Measurements from ENCODE around the gene NUP153. TPM values are rescaled to one million over a fixed set of nuclear protein-coding genes. Genes with fewer than 3 reads are reported as not detected.

Gene NUP153
- total RNA-seq, 1 donor from 2014 or later, result 74.6 TPM

GRCh38 chr6:17683428-17683827 is 23.3 kb downstream of the NUP153 start:
- TF ChIP-seq CTCF (conservative IDR thresholded peaks at IDR 0.05), result no peak
- H3K36me3 Mint-ChIP-seq (ENCODE audit: low read depth), result peaks cover 32% of the 10 kb centered on the region
- H3K9me3 Mint-ChIP-seq, result no peaks in the 10 kb centered on the region
- H3K4me3 Mint-ChIP-seq, result no peak overlapping the region
- no peaks in the 10 kb centered on the region for H3K27me3 Mint-ChIP-seq (ENCODE audit: low read depth)
- H3K27ac Mint-ChIP-seq (ENCODE audit: unreplicated experiment), result no peak overlapping the region
- no peak for DNase-seq (ENCODE audit: low read depth, low spot score)
- peaks cover 15% of the 10 kb centered on the region for H3K4me1 Mint-ChIP-seq

GRCh38 chr6:17679726-17680125 is 27.0 kb downstream of the NUP153 start:
- Mint-ChIP-seq H3K4me1 (peaks cover 14% of the 10 kb centered on the region), H3K4me3 (no peak overlapping the region), H3K27me3 (ENCODE audit: low read depth) (no peaks in the 10 kb centered on the region), H3K36me3 (ENCODE audit: low read depth) (peaks cover 25% of the 10 kb centered on the region), H3K9me3 (no peaks in the 10 kb centered on the region), H3K27ac (ENCODE audit: unreplicated experiment) (no peak overlapping the region)
- DNase-seq (ENCODE audit: low read depth, low spot score), result no peak
- no peak for TF ChIP-seq CTCF (conservative IDR thresholded peaks at IDR 0.05)

- no peak overlapping the region for H3K27ac Mint-ChIP-seq (ENCODE audit: unreplicated experiment)
- H3K36me3 Mint-ChIP-seq (ENCODE audit: low read depth), result peaks cover 25% of the 10 kb centered on the region
- no peak for DNase-seq (ENCODE audit: low read depth, low spot score)
- H3K27me3 Mint-ChIP-seq (ENCODE audit: low read depth), result no peaks in the 10 kb centered on the region
- peaks cover 7% of the 10 kb centered on the region for H3K4me1 Mint-ChIP-seq
- H3K4me3 Mint-ChIP-seq, result no peak overlapping the region
- H3K9me3 Mint-ChIP-seq, result no peaks in the 10 kb centered on the region
- no peak for TF ChIP-seq CTCF (conservative IDR thresholded peaks at IDR 0.05)
These were observed 29.1 kb downstream of the NUP153 start for GRCh38 chr6:17677602-17678001.

GRCh38 chr6:17673543-17674254 is 33.0 kb downstream of the NUP153 start:
- Mint-ChIP-seq H3K27me3 (ENCODE audit: low read depth) (no peaks in the 10 kb centered on the region), H3K36me3 (ENCODE audit: low read depth) (peaks cover 33% of the 10 kb centered on the region), H3K27ac (ENCODE audit: unreplicated experiment) (no peak overlapping the region), H3K4me3 (no peak overlapping the region), H3K9me3 (no peaks in the 10 kb centered on the region), H3K4me1 (no peaks in the 10 kb centered on the region)
- no peak for TF ChIP-seq CTCF (conservative IDR thresholded peaks at IDR 0.05)
- no peak for DNase-seq (ENCODE audit: low read depth, low spot score)

- Mint-ChIP-seq H3K27me3 (ENCODE audit: low read depth) (no peaks in the 10 kb centered on the region), H3K9me3 (no peaks in the 10 kb centered on the region), H3K4me1 (no peaks in the 10 kb centered on the region), H3K36me3 (ENCODE audit: low read depth) (peaks cover 33% of the 10 kb centered on the region), H3K27ac (ENCODE audit: unreplicated experiment) (no peak overlapping the region), H3K4me3 (no peak overlapping the region)
- no peak for TF ChIP-seq CTCF (conservative IDR thresholded peaks at IDR 0.05)
- DNase-seq (ENCODE audit: low read depth, low spot score), result no peak
These were observed 34.5 kb downstream of the NUP153 start for GRCh38 chr6:17672064-17672718.
